ENCODE measurements around the gene RAPGEF4.

Gene RAPGEF4

GRCh38 chr2:172772633-172773032, 37.0 kb downstream of the RAPGEF4 start:
- Histone ChIP-seq H3K36me3 (ENCODE audit: insufficient read depth, low read length) (no peaks in the 10 kb centered on the region), H2AFZ (ENCODE audit: low read length) (no peak overlapping the region), H3K4me1 (ENCODE audit: insufficient read depth, low read length, poor library complexity, severe bottlenecking) (no peaks in the 10 kb centered on the region), H3K9ac (ENCODE audit: low read depth, low read length, poor library complexity, severe bottlenecking) (no peak overlapping the region), H3K27me3 (ENCODE audit: insufficient read depth, low read length, poor library complexity, severe bottlenecking) (no peaks in the 10 kb centered on the region), H3K4me3 (ENCODE audit: low read length, poor library complexity, severe bottlenecking) (no peak overlapping the region), H3K4me2 (ENCODE audit: low read depth, low read length, poor library complexity, severe bottlenecking) (no peak overlapping the region), H3F3A (ENCODE audit: low read depth) (no peaks in the 10 kb centered on the region), H3K79me2 (ENCODE audit: insufficient read depth, low read length) (no peaks in the 10 kb centered on the region), H4K20me1 (ENCODE audit: insufficient read depth, low read length, poor library complexity, severe bottlenecking) (no peaks in the 10 kb centered on the region), H3K9me3 (ENCODE audit: insufficient read depth, low read depth, low read length) (no peaks in the 10 kb centered on the region), H3K9me2 (replicated peaks; ENCODE audit: low read depth, low read length) (no peaks in the 10 kb centered on the region)
- TF ChIP-seq EZH2phosphoT487 (IDR thresholded peaks at IDR 0.05; ENCODE audit: borderline replicate concordance) (no peak), CTCF (conservative IDR thresholded peaks at IDR 0.05; ENCODE audit: low read length) (no peak)

GRCh38 chr2:172774302-172774701, 38.7 kb downstream of the RAPGEF4 start:
- H2AFZ ChIP-seq (ENCODE audit: low read length) = no peak overlapping the region
- no peaks in the 10 kb centered on the region for H3K27me3 ChIP-seq (ENCODE audit: insufficient read depth, low read length, poor library complexity, severe bottlenecking)
- no peaks in the 10 kb centered on the region for H3K79me2 ChIP-seq (ENCODE audit: insufficient read depth, low read length)
- no peak overlapping the region for H3K4me3 ChIP-seq (ENCODE audit: low read length, poor library complexity, severe bottlenecking)
- no peaks in the 10 kb centered on the region for H3K4me1 ChIP-seq (ENCODE audit: insufficient read depth, low read length, poor library complexity, severe bottlenecking)
- no peaks in the 10 kb centered on the region for H4K20me1 ChIP-seq (ENCODE audit: insufficient read depth, low read length, poor library complexity, severe bottlenecking)
- no peak overlapping the region for H3K9ac ChIP-seq (ENCODE audit: low read depth, low read length, poor library complexity, severe bottlenecking)
- TF ChIP-seq CTCF (conservative IDR thresholded peaks at IDR 0.05; ENCODE audit: low read length) (no peak), EZH2phosphoT487 (IDR thresholded peaks at IDR 0.05; ENCODE audit: borderline replicate concordance) (no peak)
- no peaks in the 10 kb centered on the region for H3F3A ChIP-seq (ENCODE audit: low read depth)
- no peak overlapping the region for H3K4me2 ChIP-seq (ENCODE audit: low read depth, low read length, poor library complexity, severe bottlenecking)
- no peaks in the 10 kb centered on the region for H3K9me3 ChIP-seq (ENCODE audit: insufficient read depth, low read depth, low read length)
- no peaks in the 10 kb centered on the region for H3K9me2 ChIP-seq (replicated peaks; ENCODE audit: low read depth, low read length)
- no peaks in the 10 kb centered on the region for H3K36me3 ChIP-seq (ENCODE audit: insufficient read depth, low read length)

GRCh38 chr2:172775319-172775718, 39.7 kb downstream of the RAPGEF4 start:
- no peaks in the 10 kb centered on the region for H3K4me1 ChIP-seq (ENCODE audit: insufficient read depth, low read length, poor library complexity, severe bottlenecking)
- H3K27me3 ChIP-seq (ENCODE audit: insufficient read depth, low read length, poor library complexity, severe bottlenecking) = no peaks in the 10 kb centered on the region
- H3K9me3 ChIP-seq (ENCODE audit: insufficient read depth, low read depth, low read length) = no peaks in the 10 kb centered on the region
- H3K36me3 ChIP-seq (ENCODE audit: insufficient read depth, low read length) = no peaks in the 10 kb centered on the region
- no peaks in the 10 kb centered on the region for H3K9me2 ChIP-seq (replicated peaks; ENCODE audit: low read depth, low read length)
- no peak overlapping the region for H3K4me3 ChIP-seq (ENCODE audit: low read length, poor library complexity, severe bottlenecking)
- no peaks in the 10 kb centered on the region for H3K79me2 ChIP-seq (ENCODE audit: insufficient read depth, low read length)
- no peaks in the 10 kb centered on the region for H3F3A ChIP-seq (ENCODE audit: low read depth)
- no peak for TF ChIP-seq CTCF (conservative IDR thresholded peaks at IDR 0.05; ENCODE audit: low read length)
- no peak overlapping the region for H3K9ac ChIP-seq (ENCODE audit: low read depth, low read length, poor library complexity, severe bottlenecking)
- no peak overlapping the region for H3K4me2 ChIP-seq (ENCODE audit: low read depth, low read length, poor library complexity, severe bottlenecking)
- no peak overlapping the region for H2AFZ ChIP-seq (ENCODE audit: low read length)
- no peaks in the 10 kb centered on the region for H4K20me1 ChIP-seq (ENCODE audit: insufficient read depth, low read length, poor library complexity, severe bottlenecking)
